Effector CD4-positive, alpha-beta T cell (primary cell): ENCODE measurements around the gene CLCN2.

Experiments
- DNase-seq: peaks from one replicate; pipeline ENCODE4 v3.0.0-alpha.2; 2020

Gene CLCN2

GRCh38 chr3:184322731-184323487, 38.5 kb downstream of the CLCN2 start:
- no peak for DNase-seq

GRCh38 chr3:184321666-184322065, 39.7 kb downstream of the CLCN2 start:
- DNase-seq, result no peak

GRCh38 chr3:184320104-184320445, 41.3 kb downstream of the CLCN2 start:
- no peak for DNase-seq

- no peak for DNase-seq
Observed at GRCh38 chr3:184317201-184317600, 44.2 kb downstream of the CLCN2 start.

GRCh38 chr3:184316792-184317191, 44.6 kb downstream of the CLCN2 start:
- DNase-seq, result no peak

- DNase-seq, result no peak
Observed at GRCh38 chr3:184315871-184316661, 45.3 kb downstream of the CLCN2 start.

GRCh38 chr3:184315543-184315867, 45.9 kb downstream of the CLCN2 start:
- no peak for DNase-seq

GRCh38 chr3:184314700-184315542, 46.5 kb downstream of the CLCN2 start:
- DNase-seq, result peak; percentile 63

GRCh38 chr3:184314363-184314699, 47.1 kb downstream of the CLCN2 start, which contains the start of gene EIF4G1:
TSS of gene EIF4G1 (plus strand) at chr3:184314606. CDS start at chr3:184315797, 1,191 bp downstream.
- DNase-seq, result peak; percentile 90

GRCh38 chr3:184311633-184312032, 49.8 kb downstream of the CLCN2 start:
- no peak for DNase-seq

- no peak for DNase-seq
Observed at GRCh38 chr3:184308744-184309143, 52.7 kb downstream of the CLCN2 start.

- no peak for DNase-seq
Observed at GRCh38 chr3:184307915-184308314, 53.5 kb downstream of the CLCN2 start.

- no peak for DNase-seq
Observed at GRCh38 chr3:184306341-184306972, 54.9 kb downstream of the CLCN2 start.

- DNase-seq, result no peak
Observed at GRCh38 chr3:184305577-184305976, 55.8 kb downstream of the CLCN2 start.

- DNase-seq, result no peak
Observed at GRCh38 chr3:184300378-184300720, 61.1 kb downstream of the CLCN2 start.

GRCh38 chr3:184299488-184300377, 61.7 kb downstream of the CLCN2 start:
- DNase-seq, result no peak

- DNase-seq, result peak; percentile 96
Observed at GRCh38 chr3:184298759-184299487, 62.5 kb downstream of the CLCN2 start, which contains the start of gene PSMD2. TSS of gene PSMD2 (plus strand) at chr3:184299241. CDS start at chr3:184299267, 26 bp downstream.

- DNase-seq, result no peak
Observed at GRCh38 chr3:184296616-184297015, 64.8 kb downstream of the CLCN2 start.
